Stimulated activated CD8-positive, alpha-beta memory T cell treated with anti-CD3 and anti-CD28 coated beads, Interleukin-2, amount 100 ng/mL, for 1 hour (primary cell): ENCODE data around the gene CANT1.

Experiments
- DNase-seq, 2 donors: peaks; one replicate each; pipeline ENCODE4 v3.0.0-alpha.2; 2020; ENCODE audit warnings: low read depth in 2 of 2

Gene CANT1

DNA sequence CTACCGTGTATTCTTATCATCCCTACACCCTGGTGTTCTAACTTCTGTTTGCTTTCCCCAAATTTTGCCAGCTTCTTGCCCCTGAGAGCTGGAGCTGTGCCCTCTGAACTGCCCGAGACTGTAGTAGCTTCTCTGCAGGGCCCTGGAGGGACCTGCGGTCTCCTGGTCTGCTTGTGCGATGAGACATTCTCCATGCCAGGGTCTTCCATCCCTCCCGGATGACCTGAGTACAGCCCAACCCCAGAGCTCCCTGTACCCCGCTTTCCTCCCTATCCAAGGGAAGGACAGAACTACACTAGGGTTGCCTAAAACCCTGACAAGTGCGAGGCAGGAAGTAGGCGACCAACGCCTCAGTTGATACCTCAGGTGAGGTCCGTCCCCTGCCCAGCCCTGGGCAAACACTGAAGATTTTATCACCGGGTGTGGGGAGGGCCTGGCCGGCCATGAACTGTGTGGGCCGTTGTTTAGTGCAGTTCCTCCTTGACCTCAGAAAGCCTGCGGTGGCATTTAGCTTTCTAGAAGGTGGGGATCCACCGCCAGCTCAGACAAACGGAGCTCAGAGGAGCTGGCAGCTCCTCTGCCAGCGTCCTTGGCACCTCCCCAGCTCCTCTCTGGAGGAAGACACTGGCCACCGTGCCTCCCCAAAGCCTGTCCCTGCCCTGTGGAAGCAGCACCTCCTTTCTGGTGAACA, 13.7 kb downstream of the CANT1 start:
- DNase-seq, result no peak

DNA sequence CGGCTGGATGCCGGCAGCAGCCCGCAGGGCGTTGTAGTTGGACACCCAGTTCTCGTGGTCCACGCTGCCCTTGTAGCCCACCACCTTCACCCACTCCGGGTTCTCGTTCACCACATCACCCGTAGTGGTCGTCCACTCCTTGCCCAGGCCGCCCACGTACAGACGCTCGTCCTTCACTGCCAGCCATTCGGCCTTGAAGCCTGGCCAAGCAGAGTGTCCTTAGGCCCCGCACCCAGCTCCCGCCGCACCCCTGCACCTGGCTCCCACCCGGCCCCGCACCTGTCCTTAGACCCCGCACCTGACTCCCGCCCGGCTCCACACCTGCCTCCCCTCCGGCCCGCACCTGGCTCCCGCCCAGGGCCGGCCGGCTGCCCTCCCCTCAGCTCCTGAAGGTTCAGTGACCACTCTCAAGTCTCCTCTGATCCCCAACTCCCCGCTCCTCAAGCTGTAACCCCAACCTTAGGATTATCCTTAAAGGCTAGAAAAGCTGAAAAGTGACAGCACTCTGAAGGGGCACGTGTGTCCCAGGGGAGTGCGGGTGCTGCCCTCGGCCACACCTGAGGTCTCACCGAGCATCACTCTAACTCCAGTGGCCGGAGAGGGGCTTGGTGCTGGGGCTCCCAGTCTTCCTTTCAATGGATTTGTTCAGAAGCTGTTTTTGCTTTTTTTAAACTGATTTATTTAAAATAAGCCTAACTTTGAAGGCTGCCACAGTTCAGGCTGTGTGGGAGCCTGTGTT, 14.4 kb downstream of the CANT1 start:
- DNase-seq, result no peak

DNA sequence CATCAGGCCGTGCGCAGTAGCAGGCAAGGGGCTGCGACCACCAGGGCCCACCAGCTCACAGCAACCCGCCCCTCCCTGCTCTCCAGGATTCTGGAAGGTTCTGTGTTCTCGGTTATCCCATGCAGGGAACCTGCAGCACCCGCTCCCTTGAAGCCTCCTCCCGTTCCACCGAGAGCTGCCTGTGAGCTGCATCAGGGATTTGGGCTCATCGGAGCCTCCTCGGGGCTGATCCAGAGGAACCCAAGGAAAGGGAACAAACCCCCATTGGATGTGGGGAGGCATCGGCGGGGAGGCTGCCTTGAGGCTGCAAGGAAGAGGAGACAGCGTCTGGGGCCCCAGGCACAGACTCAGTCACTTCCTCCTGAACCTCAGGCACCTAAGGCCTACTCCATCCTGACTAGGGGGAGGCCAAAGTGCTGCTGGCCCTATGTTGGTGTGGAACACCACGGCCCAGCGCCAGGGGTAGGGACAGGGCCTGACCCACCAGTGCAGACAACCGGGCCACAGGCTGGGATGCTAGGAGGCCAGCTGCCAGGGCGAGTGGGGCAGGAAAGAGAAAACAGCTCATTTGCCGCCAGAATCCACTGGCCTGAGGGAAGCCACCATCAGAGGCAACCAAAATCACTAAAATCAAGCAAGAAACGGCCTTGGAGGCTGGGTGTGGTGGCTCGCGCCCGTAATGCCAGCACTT, 15.4 kb downstream of the CANT1 start:
- DNase-seq, result no peak

DNA sequence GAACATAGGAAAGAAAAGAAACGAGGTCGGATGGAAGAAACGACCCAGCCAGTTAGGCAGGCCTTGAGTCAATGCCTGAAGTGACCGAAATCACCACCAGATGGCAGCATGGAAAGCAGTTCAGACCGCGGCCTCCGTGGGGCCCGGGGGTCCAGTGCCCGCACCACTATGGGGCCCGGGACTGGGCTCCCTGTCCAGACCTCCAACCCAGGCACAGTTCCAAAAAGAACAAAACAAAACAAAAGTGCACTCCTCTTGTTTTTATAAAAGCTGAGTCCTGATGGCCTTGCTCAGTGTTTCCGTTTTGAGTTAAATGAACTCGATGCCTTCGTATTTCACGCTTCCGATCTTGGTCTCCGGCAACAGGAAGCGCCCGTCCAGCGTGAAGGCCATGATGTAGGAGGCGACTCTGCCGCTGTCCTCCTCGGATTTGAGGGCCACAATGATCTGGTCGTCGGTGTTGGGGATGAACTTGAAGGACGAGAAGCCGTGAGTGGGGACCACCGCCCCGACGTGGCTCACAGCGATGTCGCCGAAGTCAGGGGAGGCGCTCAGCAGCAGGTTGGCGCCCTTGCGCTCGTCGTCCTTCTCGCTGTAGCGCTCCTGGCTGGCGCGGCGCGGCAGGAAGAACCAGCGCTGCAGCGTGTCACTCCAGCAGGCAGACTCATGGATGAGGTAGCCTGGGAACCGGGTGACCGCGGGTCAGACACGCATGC, 16.2 kb downstream of the CANT1 start:
- peak; percentile 13 to 35 for DNase-seq

DNA sequence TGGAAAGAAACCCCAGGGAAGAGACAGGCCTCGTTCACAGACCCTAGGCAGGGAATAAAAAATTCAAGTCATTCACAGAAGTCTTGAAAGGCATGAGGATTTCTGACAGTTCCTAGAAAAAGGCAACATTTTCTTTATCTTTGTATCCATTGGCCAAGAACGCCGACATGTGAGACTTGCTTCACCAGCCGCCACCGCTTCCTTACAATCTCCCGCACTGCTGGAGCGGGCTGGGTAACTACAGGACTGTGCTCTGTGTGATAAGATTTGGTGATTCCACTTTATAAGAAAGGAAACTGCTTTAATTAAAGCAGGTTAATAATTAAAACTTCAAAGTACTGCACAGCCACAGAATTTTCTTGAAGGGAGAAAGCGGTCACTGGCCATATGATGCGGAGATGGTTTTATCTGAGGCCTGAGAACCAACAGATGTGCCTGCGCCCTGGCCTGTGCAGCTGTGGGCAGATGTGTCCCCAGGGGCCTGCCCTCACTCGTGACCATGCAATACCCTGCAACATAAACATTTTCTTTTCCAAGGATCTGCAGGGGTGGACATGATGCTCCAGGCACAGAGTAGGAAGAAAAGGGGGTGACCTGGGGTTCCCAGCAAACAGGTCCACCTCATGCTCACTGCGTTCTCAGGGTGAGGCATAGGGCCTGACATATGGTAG, 16.9 kb downstream of the CANT1 start:
- no peak for DNase-seq

DNA sequence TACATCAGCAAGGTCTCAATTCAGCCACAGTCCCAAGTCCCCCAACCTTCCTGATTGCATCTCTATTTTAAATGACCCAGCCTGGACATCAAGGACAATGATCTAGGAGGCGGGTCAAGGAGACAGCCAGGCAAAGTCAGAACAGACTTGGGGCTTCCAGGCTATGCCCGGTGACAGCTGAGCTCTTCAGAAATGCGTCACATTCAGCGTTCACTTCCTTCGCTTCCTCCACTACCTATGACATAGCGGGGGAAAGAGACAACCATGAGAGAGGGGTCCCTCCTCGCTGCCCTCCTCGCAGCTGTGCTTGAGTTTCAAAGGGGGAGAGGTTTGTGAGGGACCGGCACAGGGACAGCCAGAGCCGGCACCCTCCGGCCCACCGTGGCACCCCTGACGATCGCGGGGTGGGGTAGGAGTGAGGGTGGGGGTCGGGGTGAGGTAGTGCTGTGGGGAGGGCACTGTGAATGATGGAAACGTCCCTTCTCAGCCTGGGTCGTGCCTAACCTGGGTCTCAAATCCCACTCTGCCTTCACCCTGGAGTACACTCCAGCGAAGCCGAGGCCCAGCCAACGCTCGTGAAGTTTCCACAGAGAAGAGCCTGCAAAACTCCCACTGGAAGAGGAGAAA, 17.5 kb downstream of the CANT1 start:
- DNase-seq, result no peak

DNA sequence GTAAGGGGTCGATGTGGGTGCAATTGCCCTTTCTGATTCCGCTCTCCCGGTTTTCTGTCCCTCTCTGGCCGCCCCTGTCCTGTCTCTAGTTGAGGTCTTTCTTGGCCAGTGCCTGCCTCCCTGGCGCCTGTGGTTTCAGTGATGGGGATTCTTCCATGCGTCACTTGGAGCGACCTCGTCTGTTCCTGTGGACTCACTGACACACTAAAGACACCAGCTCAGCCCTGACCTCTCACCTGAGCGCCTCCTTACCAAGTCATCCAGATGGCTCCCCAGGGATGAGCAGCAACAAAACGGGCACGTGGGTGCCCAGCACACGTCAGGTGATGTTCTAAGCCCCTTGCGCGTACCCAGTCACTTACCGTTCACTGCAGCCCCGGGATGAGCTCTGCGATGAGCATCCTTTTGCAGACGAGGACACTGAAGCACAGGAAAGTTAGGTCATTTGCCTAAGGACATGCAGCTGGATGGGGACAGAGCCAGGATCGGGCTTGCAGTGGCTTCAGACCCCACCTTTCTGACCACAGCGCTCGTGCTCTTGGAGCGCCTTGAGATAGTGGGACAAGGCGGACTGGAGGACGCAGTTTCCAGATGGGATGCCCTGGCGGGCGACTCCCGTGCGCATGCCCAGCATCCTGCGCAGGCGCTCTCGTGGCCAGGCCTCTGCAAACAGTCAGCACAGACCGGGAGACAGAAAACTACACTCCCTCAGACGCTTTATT, 18.4 kb downstream of the CANT1 start:
- no peak for DNase-seq

DNA sequence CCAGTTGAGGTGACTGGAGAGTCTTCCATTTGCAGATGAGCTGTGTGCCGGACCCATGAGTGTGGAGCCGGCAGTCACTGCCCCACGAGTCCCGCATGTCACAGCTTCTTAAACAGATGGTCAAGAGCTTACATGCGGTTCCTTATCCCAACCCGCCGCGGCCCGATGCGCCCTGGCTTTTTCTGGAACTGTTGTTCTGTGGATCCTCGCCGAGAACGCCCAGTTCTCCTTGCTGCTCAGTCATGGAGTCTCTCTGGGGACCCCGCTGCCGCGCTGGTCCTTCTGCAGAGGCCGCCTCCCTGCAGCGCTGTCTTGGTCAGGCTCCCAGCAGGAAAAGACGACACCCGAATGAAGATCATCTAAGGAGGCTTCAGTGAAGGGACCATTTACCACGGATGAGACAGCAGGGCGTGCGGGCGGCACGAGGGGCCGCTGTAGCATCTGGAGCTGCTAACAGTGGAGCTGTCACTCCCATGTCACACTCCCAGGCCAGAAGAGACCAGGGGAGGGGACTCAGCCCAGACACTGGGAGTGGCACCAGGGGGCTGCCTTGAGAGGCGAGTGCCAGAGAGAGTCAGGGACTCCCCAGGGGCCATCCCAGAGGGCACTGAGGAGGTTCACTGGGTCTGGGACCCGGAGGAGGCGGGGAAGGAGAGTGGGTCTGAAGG, 19.1 kb downstream of the CANT1 start:
- DNase-seq, result no peak

DNA sequence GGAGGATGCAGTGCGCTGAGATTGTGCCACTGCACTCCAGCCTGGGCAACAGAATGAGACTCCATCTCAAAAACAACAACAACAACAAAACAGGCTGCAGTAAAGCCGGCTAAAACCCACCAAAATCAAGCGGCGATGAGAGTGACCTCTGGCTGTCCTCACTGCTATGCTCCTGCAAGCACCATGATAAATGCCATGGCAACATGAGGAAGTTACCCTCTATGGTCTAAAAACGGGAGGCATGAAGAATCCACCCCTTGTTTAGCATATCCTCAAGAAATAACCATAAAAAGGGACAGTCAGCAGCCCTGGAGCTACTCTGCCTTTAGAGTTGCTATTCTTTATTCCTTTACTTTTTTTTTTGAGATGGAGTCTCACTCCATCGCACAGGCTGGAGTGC, 21.4 kb downstream of the CANT1 start:
- no peak for DNase-seq

DNA sequence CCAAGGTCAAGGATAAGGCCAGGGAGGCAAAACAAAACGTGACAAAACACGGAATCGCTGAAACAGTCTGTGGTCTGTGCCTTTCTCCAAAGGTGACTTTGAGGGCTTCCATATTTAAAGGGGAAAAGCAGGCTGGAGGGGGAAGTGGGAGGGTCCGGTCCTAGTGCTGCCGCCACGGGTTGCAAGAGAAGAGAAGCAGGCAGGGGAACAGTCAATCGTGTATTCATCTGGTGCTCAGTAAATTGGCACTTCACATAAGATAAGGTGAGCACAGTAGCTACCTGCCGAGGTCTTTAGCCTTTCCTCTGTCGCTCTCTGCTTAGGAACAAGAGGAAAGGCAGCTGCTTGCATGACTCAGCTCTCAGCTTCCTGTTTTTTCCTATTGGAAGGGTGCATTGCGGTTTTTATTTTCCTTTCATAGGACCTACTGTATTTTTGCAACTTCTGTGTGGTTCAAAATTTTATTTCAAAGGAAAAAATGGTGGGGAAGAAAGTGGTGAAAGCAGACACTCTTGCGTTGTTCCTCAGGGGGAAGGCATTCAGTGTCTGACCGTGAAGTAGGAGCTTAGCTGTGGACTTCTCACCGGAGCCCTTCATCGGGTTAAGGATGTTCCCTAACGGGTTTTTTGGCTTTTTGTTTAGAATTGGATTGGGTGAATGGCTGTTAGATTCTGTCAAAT, 22.8 kb downstream of the CANT1 start:
- no peak for DNase-seq

DNA sequence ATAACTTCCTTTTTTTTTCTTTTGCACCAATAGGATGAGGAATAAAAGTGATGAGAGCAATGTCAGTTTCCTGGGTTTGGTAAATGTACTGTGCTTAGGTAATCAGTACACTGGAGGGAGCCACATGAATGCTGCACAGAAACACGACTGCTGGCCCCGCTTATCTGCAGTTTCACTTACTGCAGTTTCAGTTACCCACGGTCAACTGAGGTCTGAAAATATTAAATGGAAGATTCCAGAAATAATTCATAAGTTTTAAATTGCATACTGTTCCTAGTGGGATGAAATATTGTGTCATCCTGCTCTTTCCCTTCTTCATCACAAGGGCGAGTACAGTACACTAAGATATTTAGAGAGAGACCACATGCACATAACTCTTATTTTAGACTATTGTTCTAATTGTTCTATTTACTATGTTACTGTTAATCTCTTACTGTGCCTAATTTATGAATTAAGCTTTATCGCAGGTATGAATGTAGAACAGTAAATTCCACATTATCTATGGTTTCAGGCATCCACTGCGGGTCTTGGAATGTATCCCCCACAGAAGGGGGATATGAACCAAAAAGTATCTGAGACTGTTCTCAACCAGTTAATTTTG, 23.4 kb downstream of the CANT1 start:
- DNase-seq, result no peak

DNA sequence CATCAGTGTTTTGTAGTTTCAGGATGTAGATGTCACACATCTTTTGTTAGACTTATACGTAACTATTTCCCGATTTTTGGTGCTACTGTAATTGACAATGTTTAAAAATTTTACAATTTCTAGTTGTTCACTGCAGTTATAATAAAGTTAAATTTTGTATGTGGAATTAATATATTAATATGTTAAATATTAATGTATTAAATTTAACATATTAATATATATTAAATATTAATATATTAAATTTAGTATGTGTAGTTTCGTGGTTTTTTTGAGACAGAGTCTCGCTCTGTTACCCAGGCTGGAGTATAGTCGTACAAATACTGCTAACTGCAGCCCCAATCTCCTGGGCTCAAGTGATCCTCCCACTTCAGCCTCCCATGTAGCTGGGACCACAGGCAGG, 24.2 kb downstream of the CANT1 start:
- DNase-seq, result no peak

DNA sequence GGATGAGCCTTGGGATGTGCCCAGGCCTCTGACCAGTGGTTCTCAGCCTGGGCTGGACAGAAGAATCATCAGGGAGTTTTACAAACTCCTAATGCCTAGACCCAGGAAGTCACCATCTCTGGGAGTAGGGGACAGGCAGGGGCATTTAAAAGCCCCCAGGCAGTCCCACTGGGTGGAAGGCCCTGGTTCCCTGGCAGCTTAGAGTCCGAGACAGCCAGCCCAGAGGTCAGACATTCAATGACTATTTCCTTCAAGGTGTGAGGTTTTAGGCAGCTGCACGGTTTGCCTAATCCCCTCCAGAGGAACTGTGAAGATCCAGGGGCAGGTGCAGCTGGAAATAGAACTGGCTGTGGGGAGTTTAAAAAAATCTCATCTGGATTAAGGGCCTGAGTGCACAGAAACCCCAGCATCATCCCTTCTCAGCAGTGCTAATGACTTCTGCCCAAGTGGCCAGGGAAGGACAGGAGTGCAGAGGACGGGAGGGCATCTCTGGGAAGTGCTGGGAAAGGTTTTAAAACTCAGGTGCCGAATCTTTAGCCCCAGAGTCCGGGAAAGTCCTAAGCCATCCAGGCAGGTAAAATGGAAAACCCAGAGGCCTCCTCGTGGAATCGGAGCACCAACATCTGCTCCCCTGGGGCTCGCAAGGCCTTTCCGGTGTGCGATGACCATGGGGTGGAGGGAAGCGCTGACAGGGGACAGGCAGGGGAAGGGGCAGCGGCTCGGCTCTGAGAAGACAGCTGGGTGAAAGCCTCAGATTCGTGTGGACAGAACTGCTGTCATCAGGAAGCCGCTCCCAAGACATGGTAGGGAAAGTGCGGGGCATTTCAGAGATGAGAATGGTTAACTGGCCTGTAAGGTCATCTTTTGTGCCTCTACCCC, 28.3 kb downstream of the CANT1 start:
- DNase-seq, result no peak

DNA sequence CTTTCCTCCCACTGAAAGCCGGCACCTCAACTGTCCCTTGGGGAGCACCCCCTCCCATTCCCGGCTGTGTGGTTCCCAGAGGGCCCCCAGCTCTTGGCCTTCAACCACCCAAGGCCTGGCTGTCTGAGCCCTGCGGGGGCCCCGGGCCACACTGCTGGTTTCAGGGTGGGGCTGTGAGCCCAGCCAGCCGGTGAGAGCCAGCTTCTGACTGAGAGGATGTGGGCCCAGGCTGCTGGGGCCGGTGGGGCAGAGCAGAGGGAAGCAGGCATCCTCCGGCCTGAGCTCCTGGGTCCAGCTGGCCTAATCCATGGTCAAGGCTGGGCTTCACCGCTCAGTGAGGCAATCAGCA, 29.0 kb downstream of the CANT1 start:
- DNase-seq, result no peak

DNA sequence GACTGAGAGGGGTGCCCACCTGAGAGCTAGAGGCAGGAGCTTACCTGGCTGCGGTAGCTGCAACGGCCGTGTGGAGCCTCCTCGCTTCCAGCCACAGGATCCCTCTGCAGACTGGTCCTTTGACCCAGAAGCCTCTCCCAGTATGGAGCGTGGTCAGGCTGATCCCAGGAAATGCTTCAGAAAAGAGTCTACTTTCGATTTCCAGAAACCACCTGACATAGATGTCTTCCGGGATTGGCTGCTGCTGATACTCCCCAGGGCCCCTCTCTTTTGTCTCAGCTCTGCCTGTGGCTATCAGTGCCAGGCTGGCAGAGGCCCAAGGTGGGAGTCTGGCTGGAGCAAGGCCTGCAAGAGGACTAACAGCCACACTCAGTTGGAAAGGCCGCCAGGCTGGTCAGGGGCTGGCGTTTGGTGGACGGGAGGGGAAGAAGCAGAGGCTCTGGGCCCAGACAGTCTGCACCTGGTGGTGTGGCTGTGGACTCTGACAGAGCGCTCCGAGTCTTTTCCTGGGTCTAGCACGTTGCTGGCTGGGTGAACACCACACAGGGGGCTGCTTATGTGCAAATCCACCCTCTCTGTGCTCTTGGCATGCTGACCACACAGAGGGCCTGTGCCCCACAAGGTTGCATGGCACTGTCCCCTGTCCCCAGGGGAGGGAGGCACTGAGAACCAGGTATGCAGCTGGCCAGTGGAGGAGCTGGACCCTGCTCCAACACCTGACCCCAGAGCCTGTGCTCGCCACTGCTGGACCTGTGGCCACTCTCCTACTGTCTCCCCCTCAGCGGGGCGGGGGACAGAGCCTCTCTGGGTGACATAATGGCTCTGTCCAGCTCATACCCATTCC, 29.6 kb downstream of the CANT1 start, which contains the start of gene LGALS3BP:
Gene LGALS3BP, minus strand, starts transcription at position 144 of the 844 bp plus-strand sequence. CDS start 2,732 bp downstream, outside the sequence.
- DNase-seq, result no peak

DNA sequence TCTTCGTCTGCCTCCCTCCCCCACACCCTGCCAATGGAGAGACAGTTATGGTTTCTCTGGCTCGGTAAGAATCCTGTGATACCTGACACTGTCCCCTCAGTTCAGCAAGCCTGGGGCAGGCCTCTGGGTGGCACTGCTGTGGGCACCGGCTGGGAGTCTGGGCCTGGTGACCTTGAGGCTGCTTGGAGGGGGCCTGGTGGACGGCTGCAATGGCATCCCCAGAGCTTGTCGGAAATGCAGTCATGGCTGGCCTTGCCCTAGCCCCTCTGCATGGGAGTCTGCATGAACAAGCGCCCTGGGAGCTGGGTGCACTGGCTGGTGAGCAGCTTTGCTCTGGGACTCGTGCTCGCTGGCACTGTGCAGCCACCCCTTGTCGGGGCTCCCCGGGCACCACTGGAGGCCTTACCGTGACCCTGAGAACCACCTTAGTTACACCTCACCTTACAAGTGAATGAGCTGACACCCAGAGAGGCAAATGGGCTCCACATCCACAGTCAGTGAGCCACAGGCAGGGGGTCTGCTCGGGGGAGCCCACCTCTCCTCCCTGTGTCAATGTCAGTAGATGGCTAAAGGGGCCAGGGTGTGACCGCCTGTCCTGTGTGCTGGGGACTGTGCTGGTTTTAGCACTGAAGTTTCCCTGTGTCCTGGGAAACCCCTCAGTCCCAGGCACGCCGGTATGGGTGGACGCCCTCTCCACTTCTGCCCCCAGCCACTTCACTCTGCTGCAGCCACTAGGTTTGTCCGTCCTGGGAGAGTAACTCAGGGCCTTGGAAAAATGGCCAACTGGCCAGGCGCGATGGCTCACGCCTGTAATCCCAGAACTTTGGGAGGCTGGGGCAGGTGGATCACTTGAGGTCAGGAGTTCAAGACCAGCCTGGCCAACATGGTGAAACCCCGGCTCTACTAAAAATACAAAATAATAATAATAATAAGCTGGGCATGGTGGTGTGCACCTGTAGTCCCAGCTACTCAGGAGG, 31.3 kb downstream of the CANT1 start:
- DNase-seq, result no peak
